OCI-LY7 (cell line): ENCODE results near the gene PKHD1.

Source experiments
- EZH2phosphoT487 ChIP-seq: fragments of 200-600 bp; sonication (generic); IDR thresholded peaks from 2 replicates; pipeline ENCODE4 v1.6.1; 2018; ENCODE audit warnings: low read depth, borderline replicate concordance, mild to moderate bottlenecking, mixed run types, antibody characterized with exemption, low read length, moderate library complexity, mixed read lengths
- TF ChIP-seq, protein P1 (sequence below): fragments of 200-600 bp; sonication (generic); conservative IDR thresholded peaks from 2 replicates; pipeline ENCODE4 v1.5.1; 2014; ENCODE audit warnings: mild to moderate bottlenecking, antibody characterized with exemption, low read length, moderate library complexity, mixed read lengths

DNA sequence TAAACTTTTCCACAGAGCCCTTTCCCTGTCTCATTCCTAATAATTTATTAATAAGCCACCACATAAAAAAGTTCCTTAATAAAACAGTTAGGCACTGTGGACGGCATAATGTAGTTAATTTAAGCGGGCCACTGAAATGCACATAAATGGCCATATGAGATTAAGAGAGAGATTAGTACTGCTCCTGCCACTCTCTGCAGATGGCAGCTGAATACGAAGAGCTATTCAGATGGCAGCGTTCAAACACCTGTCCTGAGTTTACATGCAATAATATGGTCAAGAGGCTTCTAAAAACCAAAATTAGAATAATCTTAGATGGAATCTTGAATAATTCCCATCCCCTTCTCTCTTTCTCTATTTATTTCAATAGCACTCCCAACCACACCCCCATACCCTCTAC is 461.8 kb downstream of the PKHD1 start:
- TF ChIP-seq, protein P1, sequence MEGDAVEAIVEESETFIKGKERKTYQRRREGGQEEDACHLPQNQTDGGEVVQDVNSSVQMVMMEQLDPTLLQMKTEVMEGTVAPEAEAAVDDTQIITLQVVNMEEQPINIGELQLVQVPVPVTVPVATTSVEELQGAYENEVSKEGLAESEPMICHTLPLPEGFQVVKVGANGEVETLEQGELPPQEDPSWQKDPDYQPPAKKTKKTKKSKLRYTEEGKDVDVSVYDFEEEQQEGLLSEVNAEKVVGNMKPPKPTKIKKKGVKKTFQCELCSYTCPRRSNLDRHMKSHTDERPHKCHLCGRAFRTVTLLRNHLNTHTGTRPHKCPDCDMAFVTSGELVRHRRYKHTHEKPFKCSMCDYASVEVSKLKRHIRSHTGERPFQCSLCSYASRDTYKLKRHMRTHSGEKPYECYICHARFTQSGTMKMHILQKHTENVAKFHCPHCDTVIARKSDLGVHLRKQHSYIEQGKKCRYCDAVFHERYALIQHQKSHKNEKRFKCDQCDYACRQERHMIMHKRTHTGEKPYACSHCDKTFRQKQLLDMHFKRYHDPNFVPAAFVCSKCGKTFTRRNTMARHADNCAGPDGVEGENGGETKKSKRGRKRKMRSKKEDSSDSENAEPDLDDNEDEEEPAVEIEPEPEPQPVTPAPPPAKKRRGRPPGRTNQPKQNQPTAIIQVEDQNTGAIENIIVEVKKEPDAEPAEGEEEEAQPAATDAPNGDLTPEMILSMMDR: no peak
- no peak for TF ChIP-seq EZH2phosphoT487
